H1 (cell line): ENCODE data around the gene ORAI1. TPM values are rescaled to one million over a fixed set of nuclear protein-coding genes. Genes with fewer than 3 reads are reported as not detected.

Source experiments
- CTCF ChIA-PET: fragments of 300-600 bp; sonication (Branson Sonifier 250); formaldehyde crosslinking; loops from one replicate; lab custom pipeline; 2021; ENCODE audit not compliant: partially characterized antibody; lab: Charles Lee
- POLR2A ChIA-PET: fragments of 300-600 bp; sonication (Branson Sonifier 250); formaldehyde crosslinking; loops from one replicate; lab custom pipeline; 2021; ENCODE audit warnings: inconsistent platforms; ENCODE audit not compliant: partially characterized antibody; lab: Charles Lee
- DNase-seq, 2 experiments: peaks; one replicate each; pipeline versions ENCODE4 v3.0.0 to v3.0.0-alpha.2; 2010 to 2022; ENCODE audit warnings: low spot score in 2 of 2, low read depth in 1 of 2, mixed read lengths in 1 of 2
- FAIRE-seq: peaks from 2 replicates; lab custom pipeline; 2011; peaks lifted over from hg19 to GRCh38; lab: Jason Lieb, UNC
- H2AFZ ChIP-seq: 2 replicates; pipeline ENCODE4 v1.8.1; 2012; ENCODE audit warnings: low read length, inconsistent platforms
- H2AK5ac ChIP-seq: 2 replicates; pipeline ENCODE4 v1.6.1; 2013; ENCODE audit warnings: low read depth, low read length
- H2BK120ac ChIP-seq: replicated peaks from 2 replicates; pipeline ENCODE3; 2013; ENCODE audit warnings: low read depth, low read length, inconsistent platforms
- H2BK12ac ChIP-seq: 2 replicates; pipeline ENCODE4 v1.6.1; 2013; ENCODE audit warnings: low read depth, low read length
- H2BK15ac ChIP-seq: 2 replicates; pipeline ENCODE4 v1.6.1; 2013; ENCODE audit warnings: low read length
- H2BK20ac ChIP-seq: 2 replicates; pipeline ENCODE4 v1.6.1; 2013; ENCODE audit warnings: low read length
- H2BK5ac ChIP-seq: 2 replicates; pipeline ENCODE4 v1.6.1; 2013; ENCODE audit warnings: low read depth, low read length
- H3K14ac ChIP-seq: 2 replicates; pipeline ENCODE4 v1.6.1; 2013; ENCODE audit warnings: inconsistent platforms; ENCODE audit not compliant: insufficient read length
- H3K18ac ChIP-seq: 2 replicates; pipeline ENCODE4 v1.6.1; 2013; ENCODE audit warnings: low read length; ENCODE audit errors: extremely low read depth
- H3K23ac ChIP-seq: 2 replicates; pipeline ENCODE4 v1.6.1; 2013; ENCODE audit warnings: inconsistent platforms; ENCODE audit not compliant: insufficient read length
- H3K23me2 ChIP-seq: 2 replicates; pipeline ENCODE4 v1.6.1; 2013; ENCODE audit warnings: low read depth, low read length
- H3K27ac ChIP-seq: 2 replicates; pipeline ENCODE4 v1.6.1; 2011; ENCODE audit warnings: low read depth, low read length, inconsistent platforms
- H3K27me3 ChIP-seq, 4 experiments: replicated peaks in 1 of 4; 1 replicate in 1 of 4; 2 replicates in 3 of 4; pipeline versions ENCODE4 v1.6.1 to v1.8.1; 2011 to 2013; ENCODE audit warnings: low read length in 3 of 4, mild to moderate bottlenecking in 3 of 4, inconsistent platforms in 2 of 4, mixed read lengths in 2 of 4, moderate library complexity in 1 of 4; ENCODE audit not compliant: control insufficient read depth in 3 of 4, insufficient read depth in 3 of 4; ENCODE audit errors: extremely low read depth in 1 of 4
- H3K36me3 ChIP-seq, 4 experiments: 2 replicates each; pipeline versions ENCODE4 v1.6.1 to v1.8.1; 2011 to 2013; ENCODE audit warnings: mild to moderate bottlenecking in 4 of 4, low read length in 3 of 4, moderate library complexity in 2 of 4, control low read depth in 1 of 4, inconsistent platforms in 1 of 4; ENCODE audit not compliant: insufficient read depth in 4 of 4, control insufficient read depth in 2 of 4
- H3K4ac ChIP-seq: replicated peaks from 2 replicates; pipeline ENCODE3; 2013; ENCODE audit warnings: low read length, low read depth, mixed read lengths, inconsistent platforms; ENCODE audit not compliant: insufficient read length
- H3K4me1 ChIP-seq, 4 experiments: replicated peaks in 1 of 4; 1 replicate in 1 of 4; 2 replicates in 3 of 4; pipeline versions ENCODE4 v1.6.1 to v1.8.1; 2011 to 2013; ENCODE audit warnings: low read length in 3 of 4, inconsistent platforms in 2 of 4, mixed read lengths in 1 of 4; ENCODE audit not compliant: insufficient read depth in 4 of 4, control insufficient read depth in 3 of 4
- H3K4me2 ChIP-seq, 2 experiments: 2 replicates each; pipeline versions ENCODE4 v1.6.1 to v1.8.1; 2011 to 2013; ENCODE audit warnings: low read depth in 2 of 2, low read length in 2 of 2, control low read depth in 1 of 2, inconsistent platforms in 1 of 2, mild to moderate bottlenecking in 1 of 2; ENCODE audit not compliant: insufficient read depth in 1 of 2
- H3K4me3 ChIP-seq, 4 experiments: fragments of 200-600, 300-600 bp in 1 of 4; sonication (generic), shearing (Covaris generic), sonication (Bioruptor Twin) in 1 of 4; 2 replicates each; pipeline versions ENCODE4 v1.5.1 to v1.8.1; 2011 to 2016; ENCODE audit warnings: low read length in 4 of 4, low read depth in 3 of 4, control low read depth in 2 of 4, inconsistent platforms in 2 of 4, mild to moderate bottlenecking in 2 of 4, mixed read lengths in 1 of 4, moderate library complexity in 1 of 4; ENCODE audit not compliant: insufficient read depth in 2 of 4; ENCODE audit errors: extremely low read depth in 1 of 4
- H3K56ac ChIP-seq: replicated peaks from 2 replicates; pipeline ENCODE3; 2013; ENCODE audit warnings: low read depth, mild to moderate bottlenecking, mixed read lengths, low read length, inconsistent platforms; ENCODE audit not compliant: insufficient read length
- H3K79me1 ChIP-seq: 2 replicates; pipeline ENCODE4 v1.6.1; 2013; ENCODE audit warnings: low read depth, low read length, control low read depth
- H3K79me2 ChIP-seq, 2 experiments: 2 replicates each; pipeline versions ENCODE4 v1.6.1 to v1.8.1; 2012 to 2013; ENCODE audit warnings: low read length in 2 of 2, mild to moderate bottlenecking in 2 of 2, inconsistent platforms in 1 of 2; ENCODE audit not compliant: insufficient read depth in 2 of 2, control insufficient read depth in 1 of 2
- H3K9ac ChIP-seq, 4 experiments: replicated peaks in 1 of 4; 1 replicate in 1 of 4; 2 replicates in 3 of 4; pipeline versions ENCODE4 v1.6.1 to v1.8.1; 2011 to 2013; ENCODE audit warnings: low read depth in 3 of 4, low read length in 3 of 4, control low read depth in 2 of 4, mild to moderate bottlenecking in 2 of 4, moderate library complexity in 2 of 4, inconsistent platforms in 1 of 4; ENCODE audit errors: extremely low read depth in 1 of 4
- H3K9me3 ChIP-seq, 2 experiments: 2 replicates each; pipeline versions ENCODE4 v1.6.1 to v1.8.1; 2012 to 2013; ENCODE audit warnings: mild to moderate bottlenecking in 2 of 2, moderate library complexity in 2 of 2, control low read depth in 1 of 2, inconsistent platforms in 1 of 2, low read depth in 1 of 2, low read length in 1 of 2, mixed read lengths in 1 of 2; ENCODE audit not compliant: insufficient read depth in 2 of 2
- H4K20me1 ChIP-seq, 2 experiments: replicated peaks in 1 of 2; 2 replicates each; pipeline versions ENCODE3 to v1.8.1; 2011 to 2013; ENCODE audit warnings: inconsistent platforms in 2 of 2, low read length in 2 of 2, mild to moderate bottlenecking in 1 of 2; ENCODE audit not compliant: insufficient read depth in 2 of 2, control insufficient read depth in 1 of 2
- H4K5ac ChIP-seq: 2 replicates; pipeline ENCODE4 v1.6.1; 2013; ENCODE audit warnings: low read length, low read depth, mixed read lengths, inconsistent platforms; ENCODE audit not compliant: insufficient read length
- H4K8ac ChIP-seq: 2 replicates; pipeline ENCODE4 v1.8.0; 2013; ENCODE audit warnings: mild to moderate bottlenecking, moderate library complexity, low read length, inconsistent platforms; ENCODE audit not compliant: insufficient read depth; ENCODE audit errors: extremely low read depth
- H4K91ac ChIP-seq: replicated peaks from 2 replicates; pipeline ENCODE3; 2013; ENCODE audit warnings: low read length, mixed read lengths, inconsistent platforms; ENCODE audit not compliant: insufficient read length
- CREB1 ChIP-seq: IDR thresholded peaks from 2 replicates; pipeline ENCODE4 v1.6.1; 2012; ENCODE audit warnings: inconsistent platforms
- CTBP2 ChIP-seq: IDR thresholded peaks from 2 replicates; pipeline ENCODE4 v1.7.0; 2011; ENCODE audit warnings: borderline replicate concordance, mild to moderate bottlenecking, moderate library complexity, mixed read lengths, low read length; ENCODE audit not compliant: insufficient read depth, insufficient read length
- E2F6 ChIP-seq: IDR thresholded peaks from 2 replicates; pipeline ENCODE4 v1.6.1; 2012; ENCODE audit warnings: inconsistent platforms
- EP300 ChIP-seq, 2 experiments: IDR thresholded peaks; 1 replicate in 1 of 2; 2 replicates in 1 of 2; pipeline ENCODE4 v1.6.1; 2011 to 2012; ENCODE audit warnings: low read depth in 2 of 2, low read length in 2 of 2, mild to moderate bottlenecking in 2 of 2, borderline replicate concordance in 1 of 2, inconsistent platforms in 1 of 2, moderate library complexity in 1 of 2
- JUN ChIP-seq: IDR thresholded peaks from 2 replicates; pipeline ENCODE4 v1.6.1; 2011; ENCODE audit warnings: low read depth, mild to moderate bottlenecking, improper control_type of control experiment, low read length
- JUND ChIP-seq: IDR thresholded peaks from 2 replicates; pipeline ENCODE4 v1.6.1; 2011; ENCODE audit warnings: mild to moderate bottlenecking, improper control_type of control experiment, low read length
- KDM1A ChIP-seq: fragments of 200-600, 300-600 bp; sonication (generic); IDR thresholded peaks from 2 replicates; pipeline ENCODE4 v1.7.1; 2016; ENCODE audit warnings: mild to moderate bottlenecking, low read length, borderline replicate concordance
- PHF8 ChIP-seq: fragments of 200-600 bp; sonication (generic); conservative IDR thresholded peaks from 2 replicates; pipeline ENCODE4 v1.7.1; 2012; ENCODE audit warnings: low read depth, mild to moderate bottlenecking, inconsistent platforms, low read length, moderate library complexity
- POLR2A ChIP-seq, 2 experiments: IDR thresholded peaks; 1 replicate in 1 of 2; 2 replicates in 1 of 2; pipeline ENCODE4 v1.6.1; 2011; ENCODE audit warnings: low read depth in 2 of 2, low read length in 2 of 2, mild to moderate bottlenecking in 2 of 2; ENCODE audit errors: control extremely low read depth in 1 of 2
- POU5F1 ChIP-seq: IDR thresholded peaks from 2 replicates; pipeline ENCODE4 v1.6.1; 2011; ENCODE audit warnings: low read depth, mild to moderate bottlenecking, low read length, moderate library complexity
- RNF2 ChIP-seq: fragments of 200-900, 300-1000 bp; sonication (generic); IDR thresholded peaks from 2 replicates; pipeline ENCODE4 v1.7.1; 2016; ENCODE audit warnings: borderline replicate concordance, low read depth, mild to moderate bottlenecking, antibody characterized with exemption, low read length; ENCODE audit not compliant: poor library complexity, severe bottlenecking; ENCODE audit errors: missing control alignments
- SIN3A ChIP-seq, 2 experiments: IDR thresholded peaks in 1 of 2; conservative IDR thresholded peaks in 1 of 2; 2 replicates each; pipeline ENCODE4 v1.6.1; 2011 to 2012; ENCODE audit warnings: low read length in 2 of 2, improper control_type of control experiment in 1 of 2, low read depth in 1 of 2, mild to moderate bottlenecking in 1 of 2
- TAF1 ChIP-seq: IDR thresholded peaks from 2 replicates; pipeline ENCODE4 v1.6.1; 2011; ENCODE audit warnings: mild to moderate bottlenecking, low read depth, low read length
- WGBS, 2 experiments: shearing (Covaris generic) in 1 of 2; methylation state at CpG; one replicate each; pipeline versions ENCODE4 v1.1.6 to v1.1.7; 2013 to 2015; ENCODE audit warnings: low lambda C conversion rate in 2 of 2, mixed read lengths in 2 of 2, inconsistent platforms in 1 of 2, low coverage in 1 of 2, missing lambda C conversion rate in 1 of 2; ENCODE audit not compliant: insufficient replicate concordance in 2 of 2, insufficient coverage in 1 of 2, insufficient read length in 1 of 2; ENCODE audit errors: extremely low coverage in 1 of 2, missing lambda C conversion rate in 1 of 2; 5-methylcytosine and 5-hydroxymethylcytosine counted together
- polyA plus RNA-seq, 7 experiments: library from polyadenylated mRNA; depleted of rRNA in 3 of 7; stranded (reverse) in 5 of 7; unstranded in 2 of 7; fragments of >200 nt in 5 of 7; fragments of 200-250 nt in 2 of 7; gene quantifications; 1 replicate in 5 of 7; 2 replicates in 1 of 7; 4 replicates in 1 of 7; pipeline versions ENCODE4 v1.2.1 to v1.2.3, GENCODE V29; 2011 to 2013; ENCODE audit warnings: missing spikeins in 2 of 7, mixed read lengths in 2 of 7
- total RNA-seq: library from RNA; stranded (reverse); fragmentation: NEBNext Ultra II Directional; extraction: Animal tissue kit (Norgen Biotek cat#: 25700); gene quantifications from 2 replicates; pipeline ENCODE4 v1.2.1, GENCODE V29; 2021

Gene ORAI1
- total and polyA plus RNA-seq, 2 of the 8 experiments (the other 6 are each of a cell fraction or from before 2014, with no cell fraction given): 29.9 to 71.5 TPM

GRCh38 chr12:121649322-121649721 is 23.0 kb downstream of the ORAI1 start:
- H3K36me3 ChIP-seq: peaks cover 0 to 3% (median 0%) of the 10 kb centered on the region in 4 experiments; a peak in 1 of 8 replicates
- H2BK20ac ChIP-seq: no peak overlapping the region
- H3K4me2 ChIP-seq: no peak overlapping the region
- no peak overlapping the region for H3K9ac ChIP-seq
- no peaks in the 10 kb centered on the region for H3K23me2 ChIP-seq
- H3K4me1 ChIP-seq: peaks cover 0 to 5% (median 2%) of the 10 kb centered on the region in 4 experiments; a peak in 3 of 7 replicates
- no peak overlapping the region for H2BK12ac ChIP-seq
- no peak overlapping the region for H3K4me3 ChIP-seq
- H3K56ac ChIP-seq: no peak overlapping the region
- H4K20me1 ChIP-seq: no peaks in the 10 kb centered on the region
- H3K4ac ChIP-seq: no peak overlapping the region
- no peak overlapping the region for H2AFZ ChIP-seq
- ChIA-PET POLR2A (interaction anchor here (0.7 to 3.1 kb wide), 5 partner anchors 8 to 71 kb away, joined by 4 to 9 read pairs (median 5); partner anchors contain the start of gene ORAI1), CTCF (interaction anchor here (1.2 to 3.4 kb wide), 5 partner anchors 10 to 97 kb away, joined by 3 to 16 read pairs (median 7); partner anchors contain the start of gene MORN3)
- H3K79me2 ChIP-seq: no peaks in the 10 kb centered on the region
- DNase-seq (no peak), FAIRE-seq (no peak)
- no peak overlapping the region for H2BK5ac ChIP-seq
- H4K8ac ChIP-seq: no peak overlapping the region
- H3K18ac ChIP-seq: no peak overlapping the region
- 87% methylated on average over 5 of the region's 5 CpGs; no CpG with 5 or more reads in 1 of the 2 experiments for WGBS, 2 experiments
- H2AK5ac ChIP-seq: no peak overlapping the region
- H3K23ac ChIP-seq: no peak overlapping the region
- H2BK15ac ChIP-seq: no peak overlapping the region
- no peak overlapping the region for H4K5ac ChIP-seq
- no peaks in the 10 kb centered on the region for H3K27me3 ChIP-seq
- H3K9me3 ChIP-seq: no peaks in the 10 kb centered on the region
- H3K27ac ChIP-seq: no peak overlapping the region
- H3K14ac ChIP-seq: no peak overlapping the region
- no peaks in the 10 kb centered on the region for H3K79me1 ChIP-seq
- no peak overlapping the region for H4K91ac ChIP-seq
- H2BK120ac ChIP-seq: no peak overlapping the region
- TF ChIP-seq RNF2: no peak
- TF ChIP-seq EP300 (IDR thresholded peaks at IDR 0.05; ENCODE audit: borderline replicate concordance in 1 of 2, low read depth in 2 of 2, low read length in 2 of 2): no peak
- TF ChIP-seq CREB1: no peak
- no peak for TF ChIP-seq KDM1A
- no peak for TF ChIP-seq CTBP2
- no peak for TF ChIP-seq TAF1
- no peak for TF ChIP-seq POLR2A (IDR thresholded peaks at IDR 0.05; ENCODE audit: control extremely low read depth in 1 of 2, low read depth in 2 of 2, low read length in 2 of 2)
- no peak for TF ChIP-seq SIN3A (conservative IDR thresholded peaks at IDR 0.05 in 1 of 2, IDR thresholded peaks at IDR 0.05 in 1 of 2; ENCODE audit: low read depth in 1 of 2, low read length in 2 of 2)
- no peak for TF ChIP-seq JUN
- TF ChIP-seq POU5F1: no peak
- TF ChIP-seq E2F6: no peak
- TF ChIP-seq JUND: no peak
- TF ChIP-seq PHF8: no peak
